ENCODE measurements around the gene GMCL1. TPM values are rescaled to one million over a fixed set of nuclear protein-coding genes. Genes with fewer than 3 reads are reported as not detected.

The GMCL1 gene
- total and polyA plus RNA-seq, 2 of the 13 experiments (the other 11 are each of a cell fraction or from before 2014, with no cell fraction given) = 18.7 to 24.0 TPM

GRCh38 chr2:69829256-69830044 is at the start of gene GMCL1 (continued):
- TF ChIP-seq SP5 (CRISPR knock-in tag; IDR thresholded peaks at IDR 0.05; ENCODE audit: borderline replicate concordance, low read depth) (peak; percentile 95), ZNF10 (CRISPR knock-in tag; IDR thresholded peaks at IDR 0.05; ENCODE audit: borderline replicate concordance, low read depth) (0 out of 2 replicates have a peak, but pooled peaks have one; percentile 94), RNF219 (CRISPR knock-in tag; IDR thresholded peaks at IDR 0.05) (no peak; the same call in 1 of the 2 replicates), ATRX (CRISPR knock-in tag; IDR thresholded peaks at IDR 0.05; ENCODE audit: borderline replicate concordance) (no peak), MBD4 (IDR thresholded peaks at IDR 0.05; ENCODE audit: borderline replicate concordance, low read length) (no peak), ZGPAT (CRISPR knock-in tag; IDR thresholded peaks at IDR 0.05) (peak; percentile 97), ZNF251 (CRISPR knock-in tag; IDR thresholded peaks at IDR 0.05) (0 out of 2 replicates have a peak, but pooled peaks have one; percentile 80), PBX2 (CRISPR knock-in tag; IDR thresholded peaks at IDR 0.05) (no peak), ZNF24 (IDR thresholded peaks at IDR 0.05) (0 out of 2 replicates have a peak, but pooled peaks have one; percentile 4), DNMT1 (CRISPR knock-in tag; IDR thresholded peaks at IDR 0.05) (peak; percentile 92), NFATC3 (CRISPR knock-in tag; IDR thresholded peaks at IDR 0.05) (peak; percentile 91; the same call in 1 of the 2 replicates), ZNF564 (CRISPR knock-in tag; IDR thresholded peaks at IDR 0.05) (peak; percentile 85), ZNF383 (CRISPR knock-in tag; IDR thresholded peaks at IDR 0.05; ENCODE audit: borderline replicate concordance) (peak; percentile 91; the same call in 1 of the 2 replicates), XBP1 (CRISPR knock-in tag; IDR thresholded peaks at IDR 0.05) (peak; percentile 94; the same call in 1 of the 2 replicates), GFI1 (CRISPR knock-in tag; IDR thresholded peaks at IDR 0.05; ENCODE audit: borderline replicate concordance) (peak; percentile 92), CENPT (CRISPR knock-in tag; IDR thresholded peaks at IDR 0.05; ENCODE audit: low read depth) (0 out of 2 replicates have a peak, but pooled peaks have one; percentile 48), ZFY (CRISPR knock-in tag; IDR thresholded peaks at IDR 0.05) (peak; percentile 97), ZNF12 (CRISPR knock-in tag; IDR thresholded peaks at IDR 0.05) (peak; percentile 64; the same call in 1 of the 2 replicates), HBP1 (CRISPR knock-in tag; IDR thresholded peaks at IDR 0.05; ENCODE audit: low read depth) (peak; percentile 97), ZMAT3 (CRISPR knock-in tag; conservative IDR thresholded peaks at IDR 0.05) (peak; percentile 93), DMAP1 (CRISPR knock-in tag; IDR thresholded peaks at IDR 0.05) (peak; percentile 99), PLSCR1 (CRISPR knock-in tag; IDR thresholded peaks at IDR 0.05; ENCODE audit: borderline replicate concordance) (no peak), ZNF253 (CRISPR knock-in tag; IDR thresholded peaks at IDR 0.05; ENCODE audit: borderline replicate concordance) (peak; percentile 92)
